ENCODE data around the gene MINDY4.

GRCh38 chr7:30859940-30860496 is 88.8 kb downstream of the MINDY4 start:
- TF ChIP-seq, protein P1, sequence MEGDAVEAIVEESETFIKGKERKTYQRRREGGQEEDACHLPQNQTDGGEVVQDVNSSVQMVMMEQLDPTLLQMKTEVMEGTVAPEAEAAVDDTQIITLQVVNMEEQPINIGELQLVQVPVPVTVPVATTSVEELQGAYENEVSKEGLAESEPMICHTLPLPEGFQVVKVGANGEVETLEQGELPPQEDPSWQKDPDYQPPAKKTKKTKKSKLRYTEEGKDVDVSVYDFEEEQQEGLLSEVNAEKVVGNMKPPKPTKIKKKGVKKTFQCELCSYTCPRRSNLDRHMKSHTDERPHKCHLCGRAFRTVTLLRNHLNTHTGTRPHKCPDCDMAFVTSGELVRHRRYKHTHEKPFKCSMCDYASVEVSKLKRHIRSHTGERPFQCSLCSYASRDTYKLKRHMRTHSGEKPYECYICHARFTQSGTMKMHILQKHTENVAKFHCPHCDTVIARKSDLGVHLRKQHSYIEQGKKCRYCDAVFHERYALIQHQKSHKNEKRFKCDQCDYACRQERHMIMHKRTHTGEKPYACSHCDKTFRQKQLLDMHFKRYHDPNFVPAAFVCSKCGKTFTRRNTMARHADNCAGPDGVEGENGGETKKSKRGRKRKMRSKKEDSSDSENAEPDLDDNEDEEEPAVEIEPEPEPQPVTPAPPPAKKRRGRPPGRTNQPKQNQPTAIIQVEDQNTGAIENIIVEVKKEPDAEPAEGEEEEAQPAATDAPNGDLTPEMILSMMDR (IDR thresholded peaks at IDR 0.05; ENCODE audit: insufficient read depth, low read length, poor library complexity, severe bottlenecking) = no peak
- no peak for TF ChIP-seq EZH2phosphoT487 (conservative IDR thresholded peaks at IDR 0.05; ENCODE audit: low read length)

Data from SU-DHL-6 (cell line).